Activated naive CD4-positive, alpha-beta T cell (primary cell): ENCODE results near the gene SLC18A3.

Experiments
- DNase-seq, 4 experiments: peaks; one replicate each; lab custom pipeline; 2025; lab: John Stamatoyannopoulos, UW

SLC18A3 gene

DNA sequence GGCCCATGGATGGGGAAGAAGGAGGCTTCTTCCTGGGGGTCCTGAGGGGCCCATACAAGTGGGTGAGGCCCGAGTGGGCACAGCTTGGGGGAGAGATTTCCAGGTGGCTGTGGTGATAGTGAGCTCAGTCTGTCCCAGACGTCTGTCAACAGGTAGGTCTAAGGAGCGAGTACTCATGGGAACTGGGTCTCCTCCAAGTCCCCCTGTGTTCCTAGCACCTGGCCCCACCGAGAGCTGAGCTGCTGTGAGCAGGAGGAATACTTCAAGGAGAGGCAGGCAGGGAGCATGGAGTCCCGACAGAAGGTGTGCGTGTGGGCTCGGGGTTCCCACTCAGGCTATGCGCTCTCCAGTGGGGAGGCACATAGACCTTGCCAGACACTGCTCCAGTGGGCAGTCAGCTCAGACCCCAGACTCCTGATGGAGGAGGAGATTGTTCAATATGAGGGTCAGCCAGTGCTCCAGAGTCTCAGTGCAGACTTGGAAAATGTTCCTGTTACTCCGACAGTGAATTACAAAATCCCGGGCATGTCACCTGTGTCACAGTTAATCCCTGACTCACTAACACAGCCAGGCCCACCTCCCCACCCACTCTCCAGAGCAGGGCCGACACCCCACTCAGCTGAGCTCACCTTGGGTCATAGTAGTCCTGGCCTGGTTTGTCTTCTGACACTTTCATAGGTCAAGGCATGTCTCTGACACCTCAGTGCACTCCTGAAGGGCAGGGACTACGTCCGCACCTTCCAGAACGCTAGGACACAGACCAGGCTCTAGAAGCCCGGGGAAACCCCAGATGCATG lies 41.1 kb downstream of the SLC18A3 start:
- no peak for DNase-seq

DNA sequence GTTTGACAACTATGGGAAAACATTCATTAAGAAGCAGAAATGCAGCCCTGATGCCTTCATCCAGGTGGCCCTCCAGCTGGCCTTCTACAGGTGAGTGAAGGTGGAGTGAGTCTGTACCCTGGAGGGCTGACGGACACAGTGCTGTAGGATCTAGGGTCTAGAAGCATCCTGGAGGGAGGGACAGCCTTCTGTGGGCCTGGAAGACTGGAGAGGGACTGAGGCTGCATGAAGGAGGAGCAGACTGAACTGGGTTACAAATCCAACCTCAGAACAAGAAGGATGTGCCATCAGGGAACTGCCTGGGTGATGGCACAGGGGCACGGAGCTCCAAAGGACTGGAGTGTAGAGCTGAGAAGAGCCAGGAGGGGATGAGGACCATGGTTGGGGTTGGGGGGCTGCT lies 41.8 kb downstream of the SLC18A3 start:
- no peak for DNase-seq

DNA sequence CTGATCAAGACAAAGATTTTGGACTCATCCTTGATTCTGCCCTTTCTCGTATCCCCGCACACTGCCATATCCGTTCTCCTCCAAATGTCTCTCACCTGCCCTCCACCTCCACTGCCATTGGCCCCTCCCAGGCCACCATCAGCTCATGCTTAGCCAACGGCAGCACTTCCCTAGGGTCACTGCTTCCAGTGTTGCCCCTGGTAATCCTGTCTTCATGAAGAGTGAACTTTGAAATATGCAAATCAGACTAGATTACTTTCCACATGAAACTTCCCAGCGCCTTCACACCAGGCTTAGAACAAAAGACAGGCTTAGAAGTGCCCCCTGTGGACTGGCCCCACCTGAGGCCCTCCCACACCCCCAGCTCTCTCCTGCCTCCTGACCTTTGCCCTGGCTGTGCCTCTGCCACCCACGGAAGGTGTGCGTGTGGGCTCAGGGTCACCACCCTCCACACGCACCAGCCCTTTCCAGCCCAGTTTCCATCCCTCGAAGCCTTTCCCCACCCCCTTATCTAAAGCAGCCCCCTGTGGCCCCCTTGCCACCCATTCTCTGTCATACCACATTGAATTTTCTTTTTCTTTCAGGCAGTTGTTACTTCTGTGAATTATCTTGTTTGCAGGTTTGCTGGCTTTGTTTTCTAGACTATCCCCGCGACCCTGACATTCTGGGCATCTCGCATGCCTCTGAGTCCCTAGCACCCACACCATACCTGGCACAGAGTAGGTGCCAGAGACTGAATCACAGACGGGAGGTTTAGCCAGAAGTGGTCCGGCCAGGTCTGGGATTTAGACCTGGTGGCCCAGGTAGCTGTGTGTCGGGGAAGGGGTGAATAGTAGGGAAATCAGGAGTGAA lies 42.5 kb downstream of the SLC18A3 start:
- no peak for DNase-seq

DNA sequence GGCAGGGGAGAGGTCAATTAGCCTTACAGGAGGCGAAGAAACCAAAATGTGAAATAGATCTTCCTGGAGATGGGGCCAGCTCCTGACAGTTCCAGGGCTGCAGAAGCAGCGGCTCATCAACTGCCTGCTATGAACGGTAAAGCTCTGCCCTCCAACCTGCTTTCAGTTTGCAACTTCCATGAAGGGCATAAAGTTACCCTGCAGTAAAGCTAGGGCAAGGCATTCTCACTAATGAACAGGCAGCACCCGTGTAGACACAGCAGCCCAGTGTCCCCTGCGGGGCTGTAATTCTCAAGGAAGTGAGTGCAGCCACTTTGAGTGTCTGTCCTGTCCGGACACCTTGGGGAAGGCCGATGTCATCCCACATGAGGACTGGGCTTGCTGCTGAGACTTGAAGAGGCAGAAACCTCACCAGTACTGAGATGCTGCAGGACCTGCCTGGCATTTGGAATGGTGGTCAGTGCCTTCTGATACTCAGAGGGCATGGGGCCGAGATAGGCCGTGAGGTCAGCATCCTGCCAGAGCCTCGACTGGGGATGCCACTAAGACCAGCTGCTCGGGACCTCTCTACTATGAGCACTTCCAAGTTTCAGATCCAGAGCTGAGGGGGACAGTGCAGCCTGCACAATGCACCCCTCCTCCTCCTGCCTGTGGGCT lies 43.3 kb downstream of the SLC18A3 start:
- DNase-seq: no peak

DNA sequence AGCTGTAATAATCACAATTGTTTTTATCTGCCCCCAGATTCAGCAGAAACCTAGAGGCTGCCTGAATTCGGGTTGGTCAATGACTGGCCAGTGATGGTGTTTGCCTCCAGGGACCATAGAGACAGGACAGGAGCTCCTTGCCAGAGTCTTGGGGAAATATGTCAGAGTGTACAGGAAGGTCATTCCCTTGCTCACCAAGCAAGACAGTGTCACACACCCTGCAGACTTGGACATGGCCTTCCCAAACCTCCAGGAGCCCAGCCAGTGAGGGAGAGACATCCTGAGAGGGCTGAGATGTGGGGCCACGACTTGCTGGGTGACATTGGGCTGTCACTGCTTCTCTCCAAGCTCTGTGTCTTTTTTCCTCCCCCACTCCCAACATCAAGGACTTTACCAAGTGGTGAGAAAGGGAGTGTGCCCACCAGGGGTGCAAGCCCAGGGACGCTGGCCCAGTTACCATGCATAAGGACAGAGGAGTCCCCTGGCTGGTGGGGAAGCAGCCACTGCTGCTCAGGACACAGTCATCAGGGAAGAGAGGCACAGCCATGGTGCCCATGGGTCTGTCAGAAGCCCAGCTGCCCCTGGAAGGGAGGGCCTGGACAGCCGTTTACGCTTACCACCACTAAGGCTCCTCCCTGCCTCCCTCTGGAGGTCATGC lies 44.1 kb downstream of the SLC18A3 start:
- no peak for DNase-seq

DNA sequence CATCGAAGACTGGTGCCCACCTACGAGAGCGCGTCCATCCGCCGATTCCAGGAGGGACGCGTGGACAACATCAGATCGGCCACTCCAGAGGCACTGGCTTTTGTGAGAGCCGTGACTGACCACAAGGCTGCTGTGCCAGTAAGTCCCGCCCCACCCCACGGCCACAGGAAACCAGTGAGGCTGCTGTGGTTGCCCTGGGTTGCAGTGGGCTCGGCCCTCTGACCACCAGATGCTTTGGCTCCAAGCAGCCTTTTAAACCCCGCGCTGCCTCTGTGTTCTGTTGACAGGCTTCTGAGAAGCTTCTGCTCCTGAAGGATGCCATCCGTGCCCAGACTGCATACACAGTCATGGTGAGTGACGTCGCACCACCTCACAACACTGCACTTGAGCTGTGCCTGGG lies 45.0 kb downstream of the SLC18A3 start:
- DNase-seq: no peak

DNA sequence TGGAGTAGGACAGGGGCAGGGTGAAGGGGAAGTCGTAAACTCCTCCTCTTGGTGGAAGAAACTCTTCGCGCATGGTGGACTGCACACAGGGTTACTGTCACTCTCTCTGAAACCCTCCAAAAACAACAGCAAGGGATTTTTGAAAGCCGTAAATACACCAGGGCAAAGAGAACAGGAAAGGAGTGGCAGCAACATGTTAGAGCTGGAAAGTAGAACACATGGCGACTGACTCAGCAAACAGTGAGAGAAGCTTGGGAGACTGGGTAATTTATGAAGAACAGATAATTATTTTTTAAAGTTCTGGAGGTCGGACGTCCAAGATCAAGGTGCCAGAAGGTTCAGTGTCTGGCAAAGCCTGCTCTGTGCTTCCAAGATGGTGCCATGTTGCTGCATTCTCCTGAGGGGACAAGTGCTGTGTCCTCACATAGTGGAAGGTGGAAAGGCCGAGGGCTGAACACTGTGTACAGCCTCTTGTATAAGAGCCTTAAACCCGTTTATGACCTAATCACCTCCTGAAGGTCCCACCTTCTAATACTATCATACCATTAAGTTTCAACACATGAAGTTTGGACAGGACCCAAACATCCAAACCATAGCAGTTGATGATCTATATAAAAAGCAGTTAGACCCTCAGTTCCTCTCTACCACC lies 46.9 kb downstream of the SLC18A3 start:
- no peak for DNase-seq

DNA sequence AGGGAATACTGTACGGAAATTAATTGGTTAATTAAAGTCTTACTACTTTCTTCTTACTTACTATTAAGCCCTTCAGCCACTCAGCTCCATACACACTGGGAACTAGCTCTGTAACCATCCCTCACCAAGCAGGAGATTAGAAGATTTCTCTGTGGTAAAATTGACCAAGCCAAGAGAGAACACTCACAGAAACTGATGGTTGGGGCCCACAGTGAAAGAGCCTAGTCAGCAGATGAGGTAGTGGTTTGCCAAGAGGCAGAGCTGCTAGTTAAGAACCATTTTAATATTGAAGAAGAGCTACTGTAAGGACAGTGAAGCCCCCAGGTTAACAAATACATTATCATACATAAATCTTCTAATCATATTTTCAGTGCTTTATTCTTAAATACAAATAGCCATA lies 47.5 kb downstream of the SLC18A3 start:
- DNase-seq: no peak

DNA sequence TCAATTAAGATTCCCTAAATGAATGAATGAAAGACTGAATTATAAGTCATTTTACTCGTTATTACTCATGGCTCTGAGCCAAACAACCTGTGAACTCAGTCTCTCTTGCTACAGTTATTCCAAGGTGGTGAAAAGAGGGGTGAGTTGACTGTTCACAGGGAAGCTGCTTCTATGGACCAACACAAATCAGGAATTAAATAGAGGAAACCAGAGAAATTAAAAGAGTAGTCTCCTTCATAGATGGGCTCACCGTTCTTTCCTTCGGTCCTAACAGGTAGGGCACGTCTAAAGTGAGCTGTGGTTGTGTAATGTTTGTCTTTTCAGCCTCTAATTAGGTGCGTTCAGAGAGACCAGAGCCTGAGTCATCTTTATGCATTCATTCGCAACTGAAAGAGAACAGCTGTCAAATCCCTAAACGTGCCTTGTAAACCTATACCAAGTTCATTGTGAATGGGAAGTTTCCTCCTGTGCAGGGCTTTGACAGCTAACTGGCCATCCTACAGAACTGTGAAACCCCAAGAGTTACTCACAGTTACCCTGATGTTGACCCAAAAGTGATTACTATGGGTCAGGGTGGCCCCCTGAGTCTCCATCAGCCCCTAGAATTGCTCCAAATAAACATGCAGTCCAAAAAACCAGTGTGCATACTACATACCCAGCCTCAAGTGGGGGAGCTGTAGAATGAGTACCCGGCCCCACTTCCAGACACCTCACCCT lies 51.2 kb downstream of the SLC18A3 start:
- DNase-seq: no peak
